NCI-H1694 treated with DMSO at 0.1 percent for 48 hours (cell line): ENCODE data around the gene NRXN3.
A peak's percentile ranks its signal among the peaks of the same experiment; 100 is the strongest.

ENCODE experiments used
- DNase-seq: peaks from one replicate; lab custom pipeline; 2025; lab: John Stamatoyannopoulos, UW

NRXN3 gene

DNA sequence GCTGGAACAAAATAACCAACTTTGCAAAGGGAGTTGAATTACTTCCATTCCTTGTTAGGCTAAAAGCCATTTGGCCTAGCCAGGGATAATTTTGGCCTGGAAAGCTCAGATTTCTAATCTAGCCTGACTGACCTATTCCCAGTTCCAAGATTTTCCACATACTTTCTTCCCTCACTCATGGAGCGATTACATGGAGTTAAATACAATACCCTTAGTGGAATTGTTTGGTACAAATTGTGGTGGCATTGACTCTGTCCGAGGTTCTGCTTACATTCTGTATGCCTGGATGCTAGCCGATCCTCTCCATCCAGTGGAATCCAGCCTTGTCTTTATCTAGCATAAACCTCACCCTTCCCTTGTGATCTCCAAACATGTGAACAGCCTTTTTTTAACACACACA is 1076.0 kb downstream of the NRXN3 start:
- DNase-seq, result no peak

- no peak for DNase-seq
These were observed 1078.0 kb downstream of the NRXN3 start for GRCh38 chr14:79248126-79248525.

DNA sequence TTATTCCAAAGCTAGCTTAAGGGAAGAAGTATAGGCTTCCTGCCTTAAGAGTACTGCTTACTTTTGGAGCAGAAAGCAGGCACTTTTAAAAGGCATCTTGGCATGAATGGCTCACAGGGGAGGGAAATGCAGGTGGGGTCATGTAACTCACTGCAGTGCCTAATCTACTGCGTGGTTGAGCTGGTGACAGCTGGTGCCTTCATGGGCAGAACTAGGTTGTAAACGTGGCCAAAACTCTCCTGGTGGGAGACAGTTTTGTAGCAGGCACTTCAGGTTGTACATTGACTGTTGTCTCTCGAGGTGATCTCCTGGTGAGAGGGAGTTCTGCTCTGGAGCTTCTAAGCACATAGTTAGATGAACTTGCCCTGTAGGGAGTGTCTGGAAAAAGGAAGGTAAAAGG is 1078.6 kb downstream of the NRXN3 start:
- peak; percentile 54 for DNase-seq

DNA sequence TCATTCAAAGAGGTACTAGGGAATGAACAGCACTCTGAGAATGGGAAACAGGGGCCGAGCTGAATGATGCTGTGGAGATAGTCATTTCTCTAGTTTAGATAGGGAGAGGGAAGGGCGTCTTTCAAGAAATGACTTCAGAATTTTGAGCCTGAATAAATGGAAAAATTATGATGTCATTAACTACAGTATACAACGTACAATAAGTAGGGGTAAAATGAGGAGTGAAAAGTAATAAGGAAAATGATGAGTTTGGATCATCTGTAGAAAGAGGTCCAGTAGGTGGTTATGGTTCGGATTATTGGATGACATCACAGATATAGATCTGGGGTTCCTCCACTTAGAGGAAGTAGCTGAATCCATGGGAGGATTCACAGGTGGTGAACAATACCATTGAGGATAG is 1081.1 kb downstream of the NRXN3 start:
- no peak for DNase-seq

GRCh38 chr14:79253576-79253975 is 1083.4 kb downstream of the NRXN3 start:
- no peak for DNase-seq

GRCh38 chr14:79254069-79254775 is 1084.0 kb downstream of the NRXN3 start:
- no peak for DNase-seq

GRCh38 chr14:79256380-79256779 is 1086.2 kb downstream of the NRXN3 start:
- peak; percentile 74 for DNase-seq

GRCh38 chr14:79260406-79260805 is 1090.2 kb downstream of the NRXN3 start:
- no peak for DNase-seq

DNA sequence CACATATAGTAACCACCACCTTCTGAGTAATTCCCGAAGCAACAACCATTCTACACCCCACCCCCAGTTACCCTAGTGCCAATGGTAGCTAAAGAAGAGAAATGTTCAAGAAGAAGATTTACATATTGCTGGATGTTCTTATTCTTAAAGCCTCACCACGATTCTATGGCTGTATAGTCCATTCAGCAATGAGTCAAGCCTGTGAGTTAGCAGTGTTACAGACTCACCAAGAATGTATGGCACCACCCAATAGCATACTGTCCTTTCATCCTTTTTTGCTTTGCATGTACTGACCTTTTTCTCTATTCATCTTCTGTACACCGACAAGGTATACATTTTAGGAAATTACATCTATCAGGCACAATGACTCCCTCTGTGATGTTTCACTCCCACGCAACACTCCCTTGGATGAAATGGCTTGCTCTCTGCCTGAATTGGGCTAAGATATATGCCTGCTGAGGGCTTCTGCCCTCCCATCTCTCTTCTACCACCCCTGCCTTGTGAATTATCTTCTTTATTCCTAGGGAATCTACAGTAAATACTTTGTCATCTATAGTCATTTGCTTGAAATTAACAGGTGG is 1095.3 kb downstream of the NRXN3 start:
- DNase-seq, result no peak

GRCh38 chr14:79270361-79270760 is 1100.2 kb downstream of the NRXN3 start:
- DNase-seq, result no peak

GRCh38 chr14:79271122-79271521 is 1100.9 kb downstream of the NRXN3 start:
- no peak for DNase-seq

DNA sequence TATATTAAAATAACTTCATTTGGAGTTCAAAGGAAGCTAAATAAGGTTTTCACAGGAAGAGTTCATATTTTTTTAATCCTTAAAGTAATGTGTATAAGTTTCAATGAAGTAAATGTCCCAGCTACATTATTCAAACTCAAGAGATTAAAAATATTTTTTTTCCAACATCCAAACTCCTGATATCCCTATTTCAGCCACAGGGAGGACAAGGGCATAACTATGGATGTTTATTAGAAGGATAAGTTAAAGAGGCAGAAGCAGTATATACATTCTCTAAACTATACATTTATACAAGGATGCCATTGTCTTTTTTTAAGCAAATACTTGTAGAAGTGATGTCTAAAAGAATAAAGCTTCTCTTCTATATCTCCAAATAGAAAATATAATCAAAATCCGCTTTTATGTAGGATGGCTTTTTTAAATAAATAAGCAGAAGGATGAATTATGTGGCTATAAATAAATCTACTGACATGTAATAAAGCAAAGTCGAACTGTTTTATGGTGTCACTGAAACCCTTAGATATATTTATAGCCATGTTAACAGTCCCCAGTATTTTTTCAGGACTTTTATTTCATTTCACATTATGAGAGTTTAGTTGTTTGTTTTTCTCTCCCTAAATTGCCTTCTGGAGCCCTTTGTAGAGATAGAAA is 1104.6 kb downstream of the NRXN3 start:
- DNase-seq, result peak; percentile 75

- DNase-seq, result peak; percentile 75
These were observed 1105.1 kb downstream of the NRXN3 start for GRCh38 chr14:79275292-79275655.

DNA sequence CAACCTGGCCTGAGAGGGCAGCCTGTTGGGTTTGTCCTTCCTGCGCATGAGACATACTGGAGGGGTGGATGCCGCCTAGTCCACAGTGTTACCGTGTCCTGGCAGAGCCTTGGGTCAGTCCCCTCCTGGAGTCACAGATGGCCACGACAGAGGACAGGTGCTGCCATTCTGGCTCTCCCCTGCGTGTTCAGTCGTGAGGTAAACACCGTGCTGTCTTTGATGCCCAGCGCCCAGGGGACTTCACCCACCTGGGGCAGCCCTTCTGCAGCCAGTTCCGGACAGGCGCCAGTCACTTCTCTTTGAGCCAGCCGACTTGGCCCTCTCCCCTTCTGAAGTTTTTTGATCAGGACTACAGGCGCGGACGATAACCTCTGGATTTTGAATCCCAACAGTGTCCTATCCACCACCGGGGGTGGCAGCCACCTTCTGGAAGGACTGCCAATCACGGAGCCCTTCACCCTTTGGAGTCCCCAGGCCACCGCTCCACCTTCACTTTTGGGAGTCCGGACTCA is 1108.2 kb downstream of the NRXN3 start:
- no peak for DNase-seq

DNA sequence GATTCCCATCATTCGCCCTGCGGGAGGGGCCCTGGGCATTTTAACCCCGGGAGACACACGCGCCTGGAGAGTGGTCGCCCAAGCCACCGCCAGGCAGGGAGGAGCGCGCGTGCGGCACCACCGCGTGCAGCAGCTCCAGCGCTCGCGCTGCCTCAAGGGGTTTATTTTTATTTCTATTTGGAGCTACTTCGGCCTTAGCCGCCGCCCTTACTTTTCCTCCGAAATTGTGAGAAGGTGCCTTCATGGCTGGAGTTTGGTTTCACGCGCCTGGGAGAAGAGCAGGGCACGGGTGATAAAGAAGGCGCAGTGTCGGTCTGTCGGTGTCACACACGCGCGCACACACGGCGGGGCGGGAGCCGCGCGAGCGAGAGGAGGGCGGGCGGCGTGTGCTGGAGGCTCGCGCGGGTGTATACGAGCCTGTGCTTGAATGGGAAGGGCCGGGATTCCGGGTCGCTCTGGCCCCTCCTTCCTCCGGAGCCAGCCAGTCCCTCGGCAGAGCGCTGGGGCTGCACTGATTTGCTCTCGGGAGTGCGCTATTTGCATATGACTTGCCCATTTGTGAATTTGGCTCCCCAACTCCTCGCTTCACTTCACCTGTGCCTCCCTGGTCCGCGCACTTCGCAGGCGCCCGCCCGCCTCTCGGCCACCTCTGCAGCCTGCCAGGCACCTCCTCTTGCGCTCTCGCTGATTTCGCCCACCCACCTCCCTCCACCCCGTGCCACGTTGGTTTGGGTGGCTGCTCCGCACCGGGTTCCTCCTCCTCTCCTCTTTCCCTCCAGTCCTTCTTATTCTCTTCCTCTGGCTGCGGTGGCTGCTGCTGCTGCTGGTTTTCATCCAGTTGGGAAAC is 1108.8 kb downstream of the NRXN3 start:
- peak; percentile 99 for DNase-seq

DNA sequence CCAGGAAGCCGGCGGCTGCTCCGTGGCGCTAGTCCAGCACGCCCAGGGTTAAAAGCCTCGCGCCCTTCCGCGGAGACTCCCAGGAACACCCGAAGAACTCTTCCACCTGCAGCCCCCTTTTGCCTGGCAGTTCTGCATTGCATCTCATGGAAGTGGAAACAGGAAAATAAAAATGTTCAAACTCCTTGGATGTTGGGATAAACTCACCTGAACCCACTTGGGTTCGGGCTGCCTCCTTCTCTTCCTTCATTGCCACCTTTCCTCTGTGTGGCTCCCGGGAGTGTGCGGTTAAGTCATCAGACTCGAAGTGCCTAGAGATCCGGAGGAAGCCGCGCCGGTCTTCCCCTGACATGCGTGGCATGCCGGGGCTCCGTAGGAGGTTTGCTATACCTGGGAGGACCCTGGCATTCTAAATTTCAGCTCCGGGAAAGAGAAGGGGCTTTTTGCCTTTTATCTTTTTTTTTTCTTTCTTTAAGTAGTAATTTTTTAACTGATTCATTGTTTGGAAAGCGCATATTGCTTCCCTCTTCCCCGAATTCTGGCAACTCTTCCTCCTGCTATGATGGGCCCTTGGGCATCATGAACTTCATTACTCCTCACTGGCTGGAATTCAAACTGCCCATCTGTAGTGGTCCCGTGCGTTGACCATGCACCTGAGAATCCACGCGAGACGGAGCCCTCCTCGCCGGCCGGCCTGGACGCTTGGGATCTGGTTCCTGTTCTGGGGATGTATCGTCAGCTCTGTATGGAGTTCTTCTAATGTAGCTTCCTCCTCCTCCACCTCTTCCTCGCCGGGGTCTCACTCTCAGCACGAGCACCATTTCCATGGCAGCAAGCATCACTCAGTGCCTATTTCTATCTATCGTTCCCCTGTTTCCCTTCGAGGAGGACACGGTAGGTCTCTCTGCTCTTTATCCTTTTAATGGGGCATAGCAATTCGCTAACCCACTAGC is 1109.7 kb downstream of the NRXN3 start:
- DNase-seq, result peak; percentile 19

GRCh38 chr14:79281244-79282152 is 1111.3 kb downstream of the NRXN3 start:
- DNase-seq, result no peak

DNA sequence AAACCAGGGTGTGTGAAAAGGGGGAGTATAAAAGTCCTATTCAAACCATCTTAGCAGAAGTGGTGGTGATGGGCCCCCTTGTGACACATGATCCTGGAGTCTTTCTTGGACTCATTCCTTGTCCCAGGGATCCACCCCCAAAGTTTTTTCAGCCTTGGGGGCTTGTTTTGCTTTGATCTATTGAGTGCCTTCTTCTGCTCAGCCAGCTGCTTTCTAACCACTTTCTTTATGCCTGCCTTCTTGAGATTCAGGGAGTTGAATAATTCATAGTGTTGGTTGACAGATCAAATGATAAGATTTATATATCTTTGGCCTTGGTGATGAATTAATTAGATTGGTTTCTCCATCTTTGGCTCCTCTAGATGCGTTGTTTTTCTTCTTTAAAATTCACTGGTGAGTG is 1114.4 kb downstream of the NRXN3 start:
- no peak for DNase-seq

DNA sequence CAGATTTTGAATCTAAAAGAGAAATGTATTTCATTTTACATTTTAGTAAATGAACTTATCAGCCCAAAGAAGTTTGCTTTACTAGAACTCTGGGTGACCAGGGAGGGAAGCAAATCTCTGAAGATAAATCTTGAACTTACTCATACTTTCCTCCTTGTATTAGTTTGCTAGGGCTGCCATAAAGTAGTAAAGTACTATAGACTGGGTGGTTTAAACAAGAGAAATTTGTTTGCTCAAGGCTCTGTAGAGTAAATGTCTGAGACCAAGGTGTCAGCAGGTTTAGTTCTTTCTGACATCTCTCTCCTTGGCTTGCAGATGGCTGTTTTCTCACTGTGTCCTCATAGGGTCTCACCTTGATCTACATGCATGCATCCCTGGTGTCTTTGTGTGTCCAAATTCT is 1115.1 kb downstream of the NRXN3 start:
- no peak for DNase-seq

- no peak for DNase-seq
These were observed 1117.8 kb downstream of the NRXN3 start for GRCh38 chr14:79287976-79288375.
